SK-N-SH (cell line): ENCODE data around the gene LRRC39. TPM values are rescaled to one million over a fixed set of nuclear protein-coding genes. Genes with fewer than 3 reads are reported as not detected.

Experiments used
- CTCF ChIA-PET: fragments of 300-600, 350-600 bp; formaldehyde crosslinking; extraction: SDS; loops from one replicate; lab custom pipeline; 2021; lab: Yijun Ruan, JAX
- POLR2A ChIA-PET: fragments of 350-600 bp; sonication (Branson Sonifier 250); formaldehyde crosslinking; extraction: SDS; loops from one replicate; lab custom pipeline; 2020; ENCODE audit warnings: antibody characterized with exemption, inconsistent platforms; lab: Yijun Ruan, JAX
- DNase-seq: peaks from one replicate; pipeline ENCODE4 v3.0.0; 2012
- H2AFZ ChIP-seq: fragments of 200-600 bp; sonication (generic); 2 replicates; pipeline ENCODE4 v1.8.1; 2016; ENCODE audit warnings: antibody characterized with exemption, mild to moderate bottlenecking, low read depth
- H3F3A ChIP-seq: fragments of 200-600 bp; sonication (generic); replicated peaks from 2 replicates; pipeline ENCODE3; 2016; ENCODE audit warnings: antibody characterized with exemption, mild to moderate bottlenecking; ENCODE audit not compliant: insufficient read depth
- H3K27ac ChIP-seq, 2 experiments: fragments of 200-500 bp in 1 of 2; fragments of 200-600 bp in 1 of 2; sonication (Bioruptor generic) in 1 of 2; sonication (generic), shearing (Covaris generic) in 1 of 2; 2 replicates each; pipeline versions ENCODE4 v1.5.1 to v1.6.1; 2014 to 2016; ENCODE audit warnings: low read depth in 2 of 2, inconsistent platforms in 1 of 2, low read length in 1 of 2, mild to moderate bottlenecking in 1 of 2, mixed read lengths in 1 of 2
- H3K27me3 ChIP-seq: fragments of 200-600 bp; sonication (generic), shearing (Covaris generic); 2 replicates; pipeline ENCODE4 v1.6.1; 2016; ENCODE audit warnings: mixed run types; ENCODE audit not compliant: insufficient read depth
- H3K36me3 ChIP-seq, 2 experiments: fragments of 200-500 bp in 1 of 2; fragments of 200-600 bp in 1 of 2; sonication (Bioruptor generic) in 1 of 2; sonication (generic) in 1 of 2; replicated peaks in 1 of 2; 2 replicates each; pipeline versions ENCODE3 to v1.5.1; 2014 to 2016; ENCODE audit warnings: low read length in 1 of 2, mild to moderate bottlenecking in 1 of 2; ENCODE audit not compliant: insufficient read depth in 2 of 2, control insufficient read depth in 1 of 2
- H3K4me1 ChIP-seq, 2 experiments: fragments of 200-500 bp in 1 of 2; fragments of 200-600 bp in 1 of 2; sonication (Bioruptor generic) in 1 of 2; sonication (generic), shearing (Covaris generic) in 1 of 2; 2 replicates each; pipeline versions ENCODE4 v1.5.1 to v1.6.1; 2014 to 2016; ENCODE audit warnings: low read depth in 1 of 2, low read length in 1 of 2, mixed run types in 1 of 2; ENCODE audit not compliant: insufficient read depth in 2 of 2, control insufficient read depth in 1 of 2
- H3K4me2 ChIP-seq: fragments of 200-600 bp; sonication (generic), shearing (Covaris generic); 2 replicates; pipeline ENCODE4 v1.6.1; 2017; ENCODE audit warnings: mixed run types
- H3K4me3 ChIP-seq, 2 experiments: fragments of 200-500 bp in 1 of 2; fragments of 200-600 bp in 1 of 2; sonication (Bioruptor generic) in 1 of 2; sonication (generic), shearing (Covaris generic) in 1 of 2; 2 replicates each; pipeline versions ENCODE4 v1.5.1 to v1.8.1; 2014 to 2016; ENCODE audit warnings: low read depth in 2 of 2, inconsistent platforms in 1 of 2, low read length in 1 of 2, mild to moderate bottlenecking in 1 of 2, mixed read lengths in 1 of 2, moderate library complexity in 1 of 2
- H3K79me2 ChIP-seq: fragments of 200-600 bp; sonication (generic); 2 replicates; pipeline ENCODE4 v1.8.1; 2017; ENCODE audit warnings: mild to moderate bottlenecking; ENCODE audit not compliant: insufficient read depth
- H3K9ac ChIP-seq: fragments of 200-600 bp; sonication (generic); 2 replicates; pipeline ENCODE4 v1.6.1; 2017; ENCODE audit warnings: mixed run types
- H3K9me2 ChIP-seq: fragments of 200-600 bp; sonication (generic); 2 replicates; pipeline ENCODE4 v1.6.1; 2017; ENCODE audit warnings: mixed run types
- H3K9me3 ChIP-seq: fragments of 200-600 bp; sonication (generic); 2 replicates; pipeline ENCODE4 v1.6.1; 2017; ENCODE audit warnings: mixed run types, mild to moderate bottlenecking, moderate library complexity
- H4K20me1 ChIP-seq: fragments of 200-600 bp; sonication (generic); 2 replicates; pipeline ENCODE4 v1.6.1; 2017; ENCODE audit warnings: mild to moderate bottlenecking, mixed run types; ENCODE audit not compliant: insufficient read depth
- CTCF ChIP-seq: fragments of 200-600 bp; sonication (generic); IDR thresholded peaks from 2 replicates; pipeline ENCODE4 v1.6.1; 2017; ENCODE audit warnings: antibody characterized with exemption, mild to moderate bottlenecking, moderate library complexity
- ELF1 ChIP-seq: IDR thresholded peaks from 2 replicates; pipeline ENCODE4 v1.4.0; 2012
- EP300 ChIP-seq, 2 experiments: IDR thresholded peaks; 2 replicates each; pipeline versions ENCODE4 v1.4.0 to v1.6.1; 2012; ENCODE audit warnings: borderline replicate concordance in 1 of 2, low read depth in 1 of 2, low read length in 1 of 2
- EZH2phosphoT487 ChIP-seq: fragments of 200-600 bp; sonication (generic); IDR thresholded peaks from 2 replicates; pipeline ENCODE4 v1.6.1; 2017; ENCODE audit warnings: low read depth, mixed run types, mild to moderate bottlenecking, antibody characterized with exemption, moderate library complexity, borderline replicate concordance
- FOSL2 ChIP-seq: IDR thresholded peaks from 2 replicates; pipeline ENCODE4 v1.4.0; 2012; ENCODE audit warnings: low read depth, mild to moderate bottlenecking, moderate library complexity, borderline replicate concordance
- FOXJ3 ChIP-seq: sonication (generic); formaldehyde crosslinking; IDR thresholded peaks from 2 replicates; pipeline ENCODE4 v1.5.1; 2020; ENCODE audit warnings: mild to moderate bottlenecking, missing genetic modification reagents
- GABPA ChIP-seq: IDR thresholded peaks from 2 replicates; pipeline ENCODE4 v1.4.0; 2012; ENCODE audit warnings: low read depth, mild to moderate bottlenecking
- MAX ChIP-seq: IDR thresholded peaks from 2 replicates; pipeline ENCODE4 v1.4.0; 2012; ENCODE audit warnings: low read depth
- MXI1 ChIP-seq: IDR thresholded peaks from 2 replicates; pipeline ENCODE4 v1.6.1; 2012; ENCODE audit warnings: mild to moderate bottlenecking, low read depth, low read length, improper control_type of control experiment
- NRF1 ChIP-seq: IDR thresholded peaks from 2 replicates; pipeline ENCODE4 v1.6.1; 2012; ENCODE audit warnings: low read depth, mild to moderate bottlenecking, low read length
- POLR2AphosphoS5 ChIP-seq: IDR thresholded peaks from 2 replicates; pipeline ENCODE4 v1.6.1; 2012; ENCODE audit warnings: low read depth, low read length
- RAD21 ChIP-seq: IDR thresholded peaks from 2 replicates; pipeline ENCODE4 v1.6.1; 2012; ENCODE audit warnings: mild to moderate bottlenecking, low read length
- SMC3 ChIP-seq: IDR thresholded peaks from 2 replicates; pipeline ENCODE4 v1.6.1; 2012; ENCODE audit warnings: low read depth, low read length, improper control_type of control experiment
- TAF1 ChIP-seq: IDR thresholded peaks from 2 replicates; pipeline ENCODE4 v1.6.1; 2012; ENCODE audit warnings: low read depth, mild to moderate bottlenecking, low read length, moderate library complexity, borderline replicate concordance
- TCF12 ChIP-seq: IDR thresholded peaks from 2 replicates; pipeline ENCODE4 v1.4.0; 2012
- USF1 ChIP-seq: IDR thresholded peaks from 2 replicates; pipeline ENCODE4 v1.4.0; 2012; ENCODE audit warnings: low read depth, borderline replicate concordance
- WGBS: methylation state at CpG from one replicate; pipeline ENCODE4 v1.1.6; 2017; ENCODE audit warnings: low lambda C conversion rate; 5-methylcytosine and 5-hydroxymethylcytosine counted together
- polyA plus RNA-seq, 3 experiments: library from polyadenylated mRNA; depleted of rRNA; stranded (reverse); fragments of >200 nt; gene quantifications; 2 replicates each; pipeline ENCODE4 v1.2.3, GENCODE V29; 2012
- TF ChIP-seq, protein P1 (sequence below): IDR thresholded peaks from 2 replicates; pipeline ENCODE4 v1.6.1; 2012; ENCODE audit warnings: mild to moderate bottlenecking, low read depth, low read length, moderate library complexity
- TF ChIP-seq, protein P2 (sequence below): fragments of 150-350 bp; IDR thresholded peaks from 2 replicates; pipeline ENCODE4 v1.6.1; 2017; ENCODE audit warnings: antibody characterized with exemption, low read length, low read depth, borderline replicate concordance
- TF ChIP-seq, protein P3 (sequence below): fragments of 150-350 bp; IDR thresholded peaks from 2 replicates; pipeline ENCODE4 v1.6.1; 2016; ENCODE audit warnings: mild to moderate bottlenecking, low read depth, low read length

LRRC39 gene
- polyA plus RNA-seq, 1 of the 3 experiments (the other 2 are of a cell fraction) = 1.6 TPM

GRCh38 chr1:100107696-100108095 is 70.4 kb downstream of the LRRC39 start:
- no peaks in the 10 kb centered on the region for H3K9me3 ChIP-seq
- no peak overlapping the region for H3K4me2 ChIP-seq
- no peaks in the 10 kb centered on the region for H4K20me1 ChIP-seq
- H3K9me2 ChIP-seq = no peaks in the 10 kb centered on the region
- H3K4me3 ChIP-seq = no peak overlapping the region
- H3K79me2 ChIP-seq = no peaks in the 10 kb centered on the region
- TF ChIP-seq, protein P1, sequence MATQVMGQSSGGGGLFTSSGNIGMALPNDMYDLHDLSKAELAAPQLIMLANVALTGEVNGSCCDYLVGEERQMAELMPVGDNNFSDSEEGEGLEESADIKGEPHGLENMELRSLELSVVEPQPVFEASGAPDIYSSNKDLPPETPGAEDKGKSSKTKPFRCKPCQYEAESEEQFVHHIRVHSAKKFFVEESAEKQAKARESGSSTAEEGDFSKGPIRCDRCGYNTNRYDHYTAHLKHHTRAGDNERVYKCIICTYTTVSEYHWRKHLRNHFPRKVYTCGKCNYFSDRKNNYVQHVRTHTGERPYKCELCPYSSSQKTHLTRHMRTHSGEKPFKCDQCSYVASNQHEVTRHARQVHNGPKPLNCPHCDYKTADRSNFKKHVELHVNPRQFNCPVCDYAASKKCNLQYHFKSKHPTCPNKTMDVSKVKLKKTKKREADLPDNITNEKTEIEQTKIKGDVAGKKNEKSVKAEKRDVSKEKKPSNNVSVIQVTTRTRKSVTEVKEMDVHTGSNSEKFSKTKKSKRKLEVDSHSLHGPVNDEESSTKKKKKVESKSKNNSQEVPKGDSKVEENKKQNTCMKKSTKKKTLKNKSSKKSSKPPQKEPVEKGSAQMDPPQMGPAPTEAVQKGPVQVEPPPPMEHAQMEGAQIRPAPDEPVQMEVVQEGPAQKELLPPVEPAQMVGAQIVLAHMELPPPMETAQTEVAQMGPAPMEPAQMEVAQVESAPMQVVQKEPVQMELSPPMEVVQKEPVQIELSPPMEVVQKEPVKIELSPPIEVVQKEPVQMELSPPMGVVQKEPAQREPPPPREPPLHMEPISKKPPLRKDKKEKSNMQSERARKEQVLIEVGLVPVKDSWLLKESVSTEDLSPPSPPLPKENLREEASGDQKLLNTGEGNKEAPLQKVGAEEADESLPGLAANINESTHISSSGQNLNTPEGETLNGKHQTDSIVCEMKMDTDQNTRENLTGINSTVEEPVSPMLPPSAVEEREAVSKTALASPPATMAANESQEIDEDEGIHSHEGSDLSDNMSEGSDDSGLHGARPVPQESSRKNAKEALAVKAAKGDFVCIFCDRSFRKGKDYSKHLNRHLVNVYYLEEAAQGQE = no peak
- TF ChIP-seq, protein P2, sequence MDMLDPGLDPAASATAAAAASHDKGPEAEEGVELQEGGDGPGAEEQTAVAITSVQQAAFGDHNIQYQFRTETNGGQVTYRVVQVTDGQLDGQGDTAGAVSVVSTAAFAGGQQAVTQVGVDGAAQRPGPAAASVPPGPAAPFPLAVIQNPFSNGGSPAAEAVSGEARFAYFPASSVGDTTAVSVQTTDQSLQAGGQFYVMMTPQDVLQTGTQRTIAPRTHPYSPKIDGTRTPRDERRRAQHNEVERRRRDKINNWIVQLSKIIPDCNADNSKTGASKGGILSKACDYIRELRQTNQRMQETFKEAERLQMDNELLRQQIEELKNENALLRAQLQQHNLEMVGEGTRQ = no peak
- no peak for TF ChIP-seq EZH2phosphoT487
- no peak for TF ChIP-seq GABPA
- TF ChIP-seq SMC3 = no peak
- no peak for TF ChIP-seq FOSL2
- no peak for TF ChIP-seq POLR2AphosphoS5
- no peak for TF ChIP-seq MAX
- TF ChIP-seq, protein P3, sequence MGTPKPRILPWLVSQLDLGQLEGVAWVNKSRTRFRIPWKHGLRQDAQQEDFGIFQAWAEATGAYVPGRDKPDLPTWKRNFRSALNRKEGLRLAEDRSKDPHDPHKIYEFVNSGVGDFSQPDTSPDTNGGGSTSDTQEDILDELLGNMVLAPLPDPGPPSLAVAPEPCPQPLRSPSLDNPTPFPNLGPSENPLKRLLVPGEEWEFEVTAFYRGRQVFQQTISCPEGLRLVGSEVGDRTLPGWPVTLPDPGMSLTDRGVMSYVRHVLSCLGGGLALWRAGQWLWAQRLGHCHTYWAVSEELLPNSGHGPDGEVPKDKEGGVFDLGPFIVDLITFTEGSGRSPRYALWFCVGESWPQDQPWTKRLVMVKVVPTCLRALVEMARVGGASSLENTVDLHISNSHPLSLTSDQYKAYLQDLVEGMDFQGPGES = no peak
- no peak for TF ChIP-seq NRF1
- no peak for TF ChIP-seq CTCF
- no peak for TF ChIP-seq TCF12
- no peak for TF ChIP-seq RAD21
- no peak for TF ChIP-seq USF1
- no peak for TF ChIP-seq FOXJ3 (CRISPR knock-in tag)
- no peak for TF ChIP-seq TAF1
- no peak for TF ChIP-seq MXI1
- no peak for TF ChIP-seq EP300 (IDR thresholded peaks at IDR 0.05; ENCODE audit: borderline replicate concordance in 1 of 2, low read depth in 1 of 2, low read length in 1 of 2)
- no peak for TF ChIP-seq ELF1
- no peaks in the 10 kb centered on the region for H3K4me1 ChIP-seq
- CTCF ChIA-PET = no interaction called here
- H3F3A ChIP-seq = peaks cover 5% of the 10 kb centered on the region
- H2AFZ ChIP-seq = peak overlapping the region; percentile 53; the same call in 1 of the 2 replicates
- no peak for DNase-seq
- no peaks in the 10 kb centered on the region for H3K27me3 ChIP-seq
- H3K27ac ChIP-seq = no peak overlapping the region
- 95% methylated on average over 4 of the region's 4 CpGs for WGBS
- POLR2A ChIA-PET = no interaction called here
- H3K9ac ChIP-seq = no peak overlapping the region
- peaks cover 44 to 51% of the 10 kb centered on the region in 2 experiments for H3K36me3 ChIP-seq
